ENCODE results near the gene FAAP20. TPM values are rescaled to one million over a fixed set of nuclear protein-coding genes. Genes with fewer than 3 reads are reported as not detected.

FAAP20 gene
- total and polyA plus RNA-seq, 2 of the 8 experiments (the other 6 are each of a cell fraction or from before 2014, with no cell fraction given), result 58.4 to 99.8 TPM

DNA sequence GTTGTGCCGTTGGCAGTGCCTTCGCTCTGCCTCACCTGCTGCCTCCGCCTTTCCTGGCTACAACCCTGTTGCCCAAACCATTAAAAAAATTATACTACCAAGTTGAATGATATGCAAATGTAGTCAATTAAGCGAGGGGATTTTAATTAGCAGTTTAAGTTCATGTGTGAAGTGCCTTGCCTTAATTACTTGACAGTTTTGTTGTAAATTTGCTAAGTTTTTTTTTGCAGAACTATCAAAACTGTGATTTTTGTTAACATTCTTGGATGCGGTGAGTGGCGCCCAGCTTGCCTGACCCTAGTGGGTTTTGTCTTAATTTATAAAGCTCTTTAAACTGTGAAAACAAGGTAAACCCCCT, 44.4 kb upstream of the FAAP20 start (continued):
- TF ChIP-seq, protein P1, sequence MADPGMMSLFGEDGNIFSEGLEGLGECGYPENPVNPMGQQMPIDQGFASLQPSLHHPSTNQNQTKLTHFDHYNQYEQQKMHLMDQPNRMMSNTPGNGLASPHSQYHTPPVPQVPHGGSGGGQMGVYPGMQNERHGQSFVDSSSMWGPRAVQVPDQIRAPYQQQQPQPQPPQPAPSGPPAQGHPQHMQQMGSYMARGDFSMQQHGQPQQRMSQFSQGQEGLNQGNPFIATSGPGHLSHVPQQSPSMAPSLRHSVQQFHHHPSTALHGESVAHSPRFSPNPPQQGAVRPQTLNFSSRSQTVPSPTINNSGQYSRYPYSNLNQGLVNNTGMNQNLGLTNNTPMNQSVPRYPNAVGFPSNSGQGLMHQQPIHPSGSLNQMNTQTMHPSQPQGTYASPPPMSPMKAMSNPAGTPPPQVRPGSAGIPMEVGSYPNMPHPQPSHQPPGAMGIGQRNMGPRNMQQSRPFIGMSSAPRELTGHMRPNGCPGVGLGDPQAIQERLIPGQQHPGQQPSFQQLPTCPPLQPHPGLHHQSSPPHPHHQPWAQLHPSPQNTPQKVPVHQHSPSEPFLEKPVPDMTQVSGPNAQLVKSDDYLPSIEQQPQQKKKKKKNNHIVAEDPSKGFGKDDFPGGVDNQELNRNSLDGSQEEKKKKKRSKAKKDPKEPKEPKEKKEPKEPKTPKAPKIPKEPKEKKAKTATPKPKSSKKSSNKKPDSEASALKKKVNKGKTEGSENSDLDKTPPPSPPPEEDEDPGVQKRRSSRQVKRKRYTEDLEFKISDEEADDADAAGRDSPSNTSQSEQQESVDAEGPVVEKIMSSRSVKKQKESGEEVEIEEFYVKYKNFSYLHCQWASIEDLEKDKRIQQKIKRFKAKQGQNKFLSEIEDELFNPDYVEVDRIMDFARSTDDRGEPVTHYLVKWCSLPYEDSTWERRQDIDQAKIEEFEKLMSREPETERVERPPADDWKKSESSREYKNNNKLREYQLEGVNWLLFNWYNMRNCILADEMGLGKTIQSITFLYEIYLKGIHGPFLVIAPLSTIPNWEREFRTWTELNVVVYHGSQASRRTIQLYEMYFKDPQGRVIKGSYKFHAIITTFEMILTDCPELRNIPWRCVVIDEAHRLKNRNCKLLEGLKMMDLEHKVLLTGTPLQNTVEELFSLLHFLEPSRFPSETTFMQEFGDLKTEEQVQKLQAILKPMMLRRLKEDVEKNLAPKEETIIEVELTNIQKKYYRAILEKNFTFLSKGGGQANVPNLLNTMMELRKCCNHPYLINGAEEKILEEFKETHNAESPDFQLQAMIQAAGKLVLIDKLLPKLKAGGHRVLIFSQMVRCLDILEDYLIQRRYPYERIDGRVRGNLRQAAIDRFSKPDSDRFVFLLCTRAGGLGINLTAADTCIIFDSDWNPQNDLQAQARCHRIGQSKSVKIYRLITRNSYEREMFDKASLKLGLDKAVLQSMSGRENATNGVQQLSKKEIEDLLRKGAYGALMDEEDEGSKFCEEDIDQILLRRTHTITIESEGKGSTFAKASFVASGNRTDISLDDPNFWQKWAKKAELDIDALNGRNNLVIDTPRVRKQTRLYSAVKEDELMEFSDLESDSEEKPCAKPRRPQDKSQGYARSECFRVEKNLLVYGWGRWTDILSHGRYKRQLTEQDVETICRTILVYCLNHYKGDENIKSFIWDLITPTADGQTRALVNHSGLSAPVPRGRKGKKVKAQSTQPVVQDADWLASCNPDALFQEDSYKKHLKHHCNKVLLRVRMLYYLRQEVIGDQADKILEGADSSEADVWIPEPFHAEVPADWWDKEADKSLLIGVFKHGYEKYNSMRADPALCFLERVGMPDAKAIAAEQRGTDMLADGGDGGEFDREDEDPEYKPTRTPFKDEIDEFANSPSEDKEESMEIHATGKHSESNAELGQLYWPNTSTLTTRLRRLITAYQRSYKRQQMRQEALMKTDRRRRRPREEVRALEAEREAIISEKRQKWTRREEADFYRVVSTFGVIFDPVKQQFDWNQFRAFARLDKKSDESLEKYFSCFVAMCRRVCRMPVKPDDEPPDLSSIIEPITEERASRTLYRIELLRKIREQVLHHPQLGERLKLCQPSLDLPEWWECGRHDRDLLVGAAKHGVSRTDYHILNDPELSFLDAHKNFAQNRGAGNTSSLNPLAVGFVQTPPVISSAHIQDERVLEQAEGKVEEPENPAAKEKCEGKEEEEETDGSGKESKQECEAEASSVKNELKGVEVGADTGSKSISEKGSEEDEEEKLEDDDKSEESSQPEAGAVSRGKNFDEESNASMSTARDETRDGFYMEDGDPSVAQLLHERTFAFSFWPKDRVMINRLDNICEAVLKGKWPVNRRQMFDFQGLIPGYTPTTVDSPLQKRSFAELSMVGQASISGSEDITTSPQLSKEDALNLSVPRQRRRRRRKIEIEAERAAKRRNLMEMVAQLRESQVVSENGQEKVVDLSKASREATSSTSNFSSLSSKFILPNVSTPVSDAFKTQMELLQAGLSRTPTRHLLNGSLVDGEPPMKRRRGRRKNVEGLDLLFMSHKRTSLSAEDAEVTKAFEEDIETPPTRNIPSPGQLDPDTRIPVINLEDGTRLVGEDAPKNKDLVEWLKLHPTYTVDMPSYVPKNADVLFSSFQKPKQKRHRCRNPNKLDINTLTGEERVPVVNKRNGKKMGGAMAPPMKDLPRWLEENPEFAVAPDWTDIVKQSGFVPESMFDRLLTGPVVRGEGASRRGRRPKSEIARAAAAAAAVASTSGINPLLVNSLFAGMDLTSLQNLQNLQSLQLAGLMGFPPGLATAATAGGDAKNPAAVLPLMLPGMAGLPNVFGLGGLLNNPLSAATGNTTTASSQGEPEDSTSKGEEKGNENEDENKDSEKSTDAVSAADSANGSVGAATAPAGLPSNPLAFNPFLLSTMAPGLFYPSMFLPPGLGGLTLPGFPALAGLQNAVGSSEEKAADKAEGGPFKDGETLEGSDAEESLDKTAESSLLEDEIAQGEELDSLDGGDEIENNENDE (IDR thresholded peaks at IDR 0.05; ENCODE audit: insufficient replicate concordance, low read length), result no peak
- TF ChIP-seq ZNF274 (IDR thresholded peaks at IDR 0.05; ENCODE audit: borderline replicate concordance, extremely low read depth, low read length) (no peak), CBX5 (IDR thresholded peaks at IDR 0.05; ENCODE audit: low read depth, low read length) (no peak), CHD1 (IDR thresholded peaks at IDR 0.05; ENCODE audit: low read depth, low read length) (no peak), KDM1A (IDR thresholded peaks at IDR 0.05; ENCODE audit: borderline replicate concordance, low read length) (no peak), POU5F1 (IDR thresholded peaks at IDR 0.05; ENCODE audit: low read depth, low read length) (no peak), RXRA (IDR thresholded peaks at IDR 0.05; ENCODE audit: insufficient read depth, low read depth, low read length) (no peak)
- TF ChIP-seq, protein P2, sequence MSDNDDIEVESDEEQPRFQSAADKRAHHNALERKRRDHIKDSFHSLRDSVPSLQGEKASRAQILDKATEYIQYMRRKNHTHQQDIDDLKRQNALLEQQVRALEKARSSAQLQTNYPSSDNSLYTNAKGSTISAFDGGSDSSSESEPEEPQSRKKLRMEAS (IDR thresholded peaks at IDR 0.05), result no peak
- TF ChIP-seq, protein P3, sequence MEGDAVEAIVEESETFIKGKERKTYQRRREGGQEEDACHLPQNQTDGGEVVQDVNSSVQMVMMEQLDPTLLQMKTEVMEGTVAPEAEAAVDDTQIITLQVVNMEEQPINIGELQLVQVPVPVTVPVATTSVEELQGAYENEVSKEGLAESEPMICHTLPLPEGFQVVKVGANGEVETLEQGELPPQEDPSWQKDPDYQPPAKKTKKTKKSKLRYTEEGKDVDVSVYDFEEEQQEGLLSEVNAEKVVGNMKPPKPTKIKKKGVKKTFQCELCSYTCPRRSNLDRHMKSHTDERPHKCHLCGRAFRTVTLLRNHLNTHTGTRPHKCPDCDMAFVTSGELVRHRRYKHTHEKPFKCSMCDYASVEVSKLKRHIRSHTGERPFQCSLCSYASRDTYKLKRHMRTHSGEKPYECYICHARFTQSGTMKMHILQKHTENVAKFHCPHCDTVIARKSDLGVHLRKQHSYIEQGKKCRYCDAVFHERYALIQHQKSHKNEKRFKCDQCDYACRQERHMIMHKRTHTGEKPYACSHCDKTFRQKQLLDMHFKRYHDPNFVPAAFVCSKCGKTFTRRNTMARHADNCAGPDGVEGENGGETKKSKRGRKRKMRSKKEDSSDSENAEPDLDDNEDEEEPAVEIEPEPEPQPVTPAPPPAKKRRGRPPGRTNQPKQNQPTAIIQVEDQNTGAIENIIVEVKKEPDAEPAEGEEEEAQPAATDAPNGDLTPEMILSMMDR (IDR thresholded peaks at IDR 0.05; ENCODE audit: control extremely low read depth in 1 of 3, insufficient read depth in 1 of 3, low read depth in 1 of 3, low read length in 3 of 3), result no peak

Data from H1 (cell line).